ENCODE data around the gene RIMS4. TPM values are rescaled to one million over a fixed set of nuclear protein-coding genes. Genes with fewer than 3 reads are reported as not detected.

RIMS4 gene
- total and polyA plus RNA-seq, 9 donors = 0.95 to 17.2 (median 3.4) TPM

- Histone ChIP-seq H3K36me3 (no peaks in the 10 kb centered on the region), H3K4me3 (no peak overlapping the region), H3K9me3 (no peaks in the 10 kb centered on the region), H3K4me1 (ENCODE audit: insufficient read depth) (no peaks in the 10 kb centered on the region), H3K27me3 (no peaks in the 10 kb centered on the region), H3K27ac (no peak overlapping the region)
- intact Hi-C loops (cut with DNase I) = no loop called here
- WGBS, 3 donors = 79 to 87% (median 82%) methylated on average over 8 of the region's 8 CpGs
- DNase-seq = no peak
- TF ChIP-seq POLR2A (IDR thresholded peaks at IDR 0.05) = no peak
- no peak for TF ChIP-seq CTCF (IDR thresholded peaks at IDR 0.05)
- TF ChIP-seq EP300 (IDR thresholded peaks at IDR 0.05) = no peak
Observed at GRCh38 chr20:44771172-44771535, 39.2 kb downstream of the RIMS4 start.

- DNase-seq = no peak
- H3K36me3 ChIP-seq = no peaks in the 10 kb centered on the region
- no peaks in the 10 kb centered on the region for H3K9me3 ChIP-seq
- WGBS, 3 donors = 49 to 63% (median 52%) methylated on average over 11 of the region's 11 CpGs
- H3K27me3 ChIP-seq = no peaks in the 10 kb centered on the region
- H3K4me3 ChIP-seq = no peak overlapping the region
- no peaks in the 10 kb centered on the region for H3K4me1 ChIP-seq (ENCODE audit: insufficient read depth)
- TF ChIP-seq POLR2A (IDR thresholded peaks at IDR 0.05) = no peak
- TF ChIP-seq EP300 (IDR thresholded peaks at IDR 0.05) = no peak
- TF ChIP-seq CTCF (IDR thresholded peaks at IDR 0.05) = no peak
- H3K27ac ChIP-seq = no peak overlapping the region
- intact Hi-C loops (cut with DNase I) = no loop called here
Observed at GRCh38 chr20:44770484-44771171, 39.7 kb downstream of the RIMS4 start.

- H3K27ac ChIP-seq = no peak overlapping the region
- no peak for TF ChIP-seq POLR2A (IDR thresholded peaks at IDR 0.05)
- TF ChIP-seq EP300 (IDR thresholded peaks at IDR 0.05) = no peak
- no peak for TF ChIP-seq CTCF (IDR thresholded peaks at IDR 0.05)
- no peak overlapping the region for H3K4me3 ChIP-seq
- DNase-seq = no peak
- intact Hi-C loops (cut with DNase I) = no loop called here
- H3K36me3 ChIP-seq = no peaks in the 10 kb centered on the region
- H3K9me3 ChIP-seq = no peaks in the 10 kb centered on the region
- 21 to 41% (median 28%) methylated on average over 5 of the region's 5 CpGs for WGBS, 3 donors
- no peaks in the 10 kb centered on the region for H3K4me1 ChIP-seq (ENCODE audit: insufficient read depth)
- H3K27me3 ChIP-seq = no peaks in the 10 kb centered on the region
Observed at GRCh38 chr20:44769481-44769863, 40.9 kb downstream of the RIMS4 start.

- intact Hi-C loops (cut with DNase I) = no loop called here
- DNase-seq = no peak
- no peak for TF ChIP-seq CTCF (IDR thresholded peaks at IDR 0.05)
- TF ChIP-seq EP300 (IDR thresholded peaks at IDR 0.05) = no peak
- TF ChIP-seq POLR2A (IDR thresholded peaks at IDR 0.05) = no peak
- 36 to 56% (median 40%) methylated on average over 5 of the region's 5 CpGs for WGBS, 3 donors
- H3K27ac ChIP-seq = no peak overlapping the region
- no peaks in the 10 kb centered on the region for H3K9me3 ChIP-seq
- H3K4me1 ChIP-seq (ENCODE audit: insufficient read depth) = no peaks in the 10 kb centered on the region
- no peaks in the 10 kb centered on the region for H3K36me3 ChIP-seq
- no peaks in the 10 kb centered on the region for H3K27me3 ChIP-seq
- no peak overlapping the region for H3K4me3 ChIP-seq
Observed at GRCh38 chr20:44768854-44769480, 41.4 kb downstream of the RIMS4 start.

Measured in ovary (tissue), 9 donors.